Measurements from ENCODE around the gene COX7B2.

DNA sequence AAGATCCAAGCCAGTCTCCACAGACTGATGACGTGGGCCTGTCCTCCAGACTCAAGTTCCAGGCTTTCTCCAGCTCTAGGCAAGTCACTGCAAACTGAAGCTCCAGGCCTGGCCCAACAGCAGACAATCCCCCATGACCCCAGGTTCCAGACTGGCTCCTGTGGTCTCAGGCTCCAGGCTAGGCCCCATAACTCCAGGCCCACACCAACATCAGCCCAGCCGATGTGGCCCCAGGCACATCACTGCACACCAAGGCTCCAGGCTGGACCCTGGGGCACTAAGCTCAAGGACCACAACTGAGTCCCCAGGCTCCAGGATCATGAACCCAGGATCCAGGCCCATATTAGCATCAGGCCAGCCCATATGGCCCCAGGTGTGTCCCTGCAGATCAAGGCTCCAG is 143.6 kb downstream of the COX7B2 start:
- TF ChIP-seq ZFP3 (CRISPR knock-in tag; IDR thresholded peaks at IDR 0.05) (no peak), TOX (CRISPR knock-in tag; IDR thresholded peaks at IDR 0.05; ENCODE audit: borderline replicate concordance) (no peak), PATZ1 (CRISPR knock-in tag; IDR thresholded peaks at IDR 0.05; ENCODE audit: borderline replicate concordance) (no peak), ZNF70 (CRISPR knock-in tag; IDR thresholded peaks at IDR 0.05) (no peak), ZNF565 (CRISPR knock-in tag; conservative IDR thresholded peaks at IDR 0.05; ENCODE audit: low read depth) (no peak), ARNTL (CRISPR knock-in tag; IDR thresholded peaks at IDR 0.05; ENCODE audit: borderline replicate concordance, low read depth) (no peak), RARB (CRISPR knock-in tag; IDR thresholded peaks at IDR 0.05) (no peak), ISL1 (CRISPR knock-in tag; IDR thresholded peaks at IDR 0.05) (no peak), ZFP30 (CRISPR knock-in tag; IDR thresholded peaks at IDR 0.05) (no peak), SNAI2 (CRISPR knock-in tag; IDR thresholded peaks at IDR 0.05) (no peak)
- TF ChIP-seq, protein P1, sequence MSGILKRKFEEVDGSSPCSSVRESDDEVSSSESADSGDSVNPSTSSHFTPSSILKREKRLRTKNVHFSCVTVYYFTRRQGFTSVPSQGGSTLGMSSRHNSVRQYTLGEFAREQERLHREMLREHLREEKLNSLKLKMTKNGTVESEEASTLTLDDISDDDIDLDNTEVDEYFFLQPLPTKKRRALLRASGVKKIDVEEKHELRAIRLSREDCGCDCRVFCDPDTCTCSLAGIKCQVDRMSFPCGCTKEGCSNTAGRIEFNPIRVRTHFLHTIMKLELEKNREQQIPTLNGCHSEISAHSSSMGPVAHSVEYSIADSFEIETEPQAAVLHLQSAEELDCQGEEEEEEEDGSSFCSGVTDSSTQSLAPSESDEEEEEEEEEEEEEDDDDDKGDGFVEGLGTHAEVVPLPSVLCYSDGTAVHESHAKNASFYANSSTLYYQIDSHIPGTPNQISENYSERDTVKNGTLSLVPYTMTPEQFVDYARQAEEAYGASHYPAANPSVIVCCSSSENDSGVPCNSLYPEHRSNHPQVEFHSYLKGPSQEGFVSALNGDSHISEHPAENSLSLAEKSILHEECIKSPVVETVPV (CRISPR knock-in tag; IDR thresholded peaks at IDR 0.05), result no peak

Measured in SK-N-SH treated with all-trans-retinoic acid at 6 μM for 48 hours (cell line).